ENCODE results near the gene HSPA1L.

HSPA1L gene

GRCh38 chr6:31862344-31863235, 47.5 kb upstream of the HSPA1L start, which contains the start of gene NEU1 (continued):
- TF ChIP-seq, protein P1, sequence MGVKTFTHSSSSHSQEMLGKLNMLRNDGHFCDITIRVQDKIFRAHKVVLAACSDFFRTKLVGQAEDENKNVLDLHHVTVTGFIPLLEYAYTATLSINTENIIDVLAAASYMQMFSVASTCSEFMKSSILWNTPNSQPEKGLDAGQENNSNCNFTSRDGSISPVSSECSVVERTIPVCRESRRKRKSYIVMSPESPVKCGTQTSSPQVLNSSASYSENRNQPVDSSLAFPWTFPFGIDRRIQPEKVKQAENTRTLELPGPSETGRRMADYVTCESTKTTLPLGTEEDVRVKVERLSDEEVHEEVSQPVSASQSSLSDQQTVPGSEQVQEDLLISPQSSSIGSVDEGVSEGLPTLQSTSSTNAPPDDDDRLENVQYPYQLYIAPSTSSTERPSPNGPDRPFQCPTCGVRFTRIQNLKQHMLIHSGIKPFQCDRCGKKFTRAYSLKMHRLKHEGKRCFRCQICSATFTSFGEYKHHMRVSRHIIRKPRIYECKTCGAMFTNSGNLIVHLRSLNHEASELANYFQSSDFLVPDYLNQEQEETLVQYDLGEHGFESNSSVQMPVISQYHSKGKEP (tag by site-specific recombination; IDR thresholded peaks at IDR 0.05), result no peak
- TF ChIP-seq ZNF16 (tag by site-specific recombination; IDR thresholded peaks at IDR 0.05; ENCODE audit: low read depth) (no peak), ATF2 (tag by site-specific recombination; IDR thresholded peaks at IDR 0.05; ENCODE audit: low read depth) (no peak), ZNF169 (tag by site-specific recombination; IDR thresholded peaks at IDR 0.05) (0 out of 2 replicates have a peak, but pooled peaks have one; percentile 19), ZNF704 (tag by site-specific recombination; IDR thresholded peaks at IDR 0.05) (no peak), ZNF202 (tag by site-specific recombination; IDR thresholded peaks at IDR 0.05; ENCODE audit: borderline replicate concordance) (no peak), ZNF707 (tag by site-specific recombination; IDR thresholded peaks at IDR 0.05) (0 out of 2 replicates have a peak, but pooled peaks have one; percentile 48), ZNF19 (tag by site-specific recombination; IDR thresholded peaks at IDR 0.05; ENCODE audit: low read depth) (no peak), SCRT2 (tag by site-specific recombination; IDR thresholded peaks at IDR 0.05) (no peak), ZNF26 (tag by site-specific recombination; IDR thresholded peaks at IDR 0.05) (no peak), EGR2 (tag by site-specific recombination; IDR thresholded peaks at IDR 0.05; ENCODE audit: low read depth) (no peak), ZNF10 (tag by site-specific recombination; IDR thresholded peaks at IDR 0.05) (no peak), RBAK (tag by site-specific recombination; IDR thresholded peaks at IDR 0.05) (no peak), ZNF391 (tag by site-specific recombination; IDR thresholded peaks at IDR 0.05; ENCODE audit: borderline replicate concordance, low read depth) (no peak), YY2 (tag by site-specific recombination; IDR thresholded peaks at IDR 0.05) (no peak), ZNF404 (tag by site-specific recombination; IDR thresholded peaks at IDR 0.05) (no peak), ZSCAN4 (tag by site-specific recombination; IDR thresholded peaks at IDR 0.05) (0 out of 2 replicates have a peak, but pooled peaks have one; percentile 12), BCL11B (tag by site-specific recombination; IDR thresholded peaks at IDR 0.05; ENCODE audit: low read depth) (peak; percentile 67; the same call in 1 of the 2 replicates), ZNF354C (tag by site-specific recombination; IDR thresholded peaks at IDR 0.05; ENCODE audit: borderline replicate concordance, low read depth) (no peak), ZNF473 (tag by site-specific recombination; IDR thresholded peaks at IDR 0.05) (no peak), ZNF830 (tag by site-specific recombination; IDR thresholded peaks at IDR 0.05; ENCODE audit: low read depth) (no peak), SCRT1 (tag by site-specific recombination; IDR thresholded peaks at IDR 0.05; ENCODE audit: borderline replicate concordance) (no peak), ZNF426 (tag by site-specific recombination; IDR thresholded peaks at IDR 0.05) (no peak), ZNF324 (tag by site-specific recombination; IDR thresholded peaks at IDR 0.05) (0 out of 2 replicates have a peak, but pooled peaks have one; percentile 34), ZNF561 (tag by site-specific recombination; IDR thresholded peaks at IDR 0.05; ENCODE audit: borderline replicate concordance) (peak; percentile 50; the same call in 1 of the 2 replicates), ZNF416 (tag by site-specific recombination; IDR thresholded peaks at IDR 0.05) (no peak), ZBTB48 (tag by site-specific recombination; IDR thresholded peaks at IDR 0.05) (0 out of 2 replicates have a peak, but pooled peaks have one; percentile 28), KLF16 (tag by site-specific recombination; IDR thresholded peaks at IDR 0.05) (peak; percentile 81), ZNF558 (tag by site-specific recombination; IDR thresholded peaks at IDR 0.05) (no peak), SP7 (tag by site-specific recombination; IDR thresholded peaks at IDR 0.05) (no peak), ZNF777 (tag by site-specific recombination; IDR thresholded peaks at IDR 0.05; ENCODE audit: borderline replicate concordance) (no peak), ZNF311 (tag by site-specific recombination; IDR thresholded peaks at IDR 0.05; ENCODE audit: borderline replicate concordance) (no peak), SETDB1 (IDR thresholded peaks at IDR 0.05; ENCODE audit: insufficient read length, low read length) (no peak), SP3 (tag by site-specific recombination; IDR thresholded peaks at IDR 0.05) (peak; percentile 72)

Data from HEK293 (cell line).